Neuronal stem cell (in vitro differentiated cells): ENCODE results near the gene FOXL3.

ENCODE experiments used
- DNase-seq: peaks from one replicate; pipeline ENCODE4 v3.0.0-alpha.2; 2013; ENCODE audit warnings: low spot score
- H2AFZ ChIP-seq: one replicate; pipeline ENCODE4 v1.6.1; 2013; ENCODE audit warnings: mild to moderate bottlenecking, low read length, inconsistent platforms
- H2AK5ac ChIP-seq: 2 replicates; pipeline ENCODE4 v1.6.1; 2013; ENCODE audit warnings: low read depth, mild to moderate bottlenecking, inconsistent platforms, low read length, moderate library complexity, mixed read lengths
- H2BK120ac ChIP-seq: 2 replicates; pipeline ENCODE4 v1.6.1; 2013; ENCODE audit warnings: low read depth, mild to moderate bottlenecking, inconsistent platforms, low read length, moderate library complexity, mixed read lengths
- H2BK12ac ChIP-seq: one replicate; pipeline ENCODE4 v1.6.1; 2013; ENCODE audit warnings: low read length, inconsistent platforms
- H2BK15ac ChIP-seq: 2 replicates; pipeline ENCODE4 v1.6.1; 2013; ENCODE audit warnings: mild to moderate bottlenecking, low read length, inconsistent platforms, mixed read lengths
- H2BK5ac ChIP-seq: one replicate; pipeline ENCODE4 v1.6.1; 2013; ENCODE audit warnings: inconsistent platforms, mild to moderate bottlenecking, low read length, moderate library complexity
- H3K14ac ChIP-seq: one replicate; pipeline ENCODE4 v1.6.1; 2013; ENCODE audit warnings: low read length, inconsistent platforms
- H3K18ac ChIP-seq: 2 replicates; pipeline ENCODE4 v1.6.1; 2013; ENCODE audit warnings: low read length, inconsistent platforms
- H3K23ac ChIP-seq: 2 replicates; pipeline ENCODE4 v1.6.1; 2013; ENCODE audit warnings: low read depth, mild to moderate bottlenecking, mixed read lengths, low read length, inconsistent platforms; ENCODE audit not compliant: poor library complexity
- H3K27ac ChIP-seq: replicated peaks from 3 replicates; pipeline ENCODE4 v1.5.1; 2013; ENCODE audit warnings: low read length, inconsistent platforms
- H3K27me3 ChIP-seq, 3 experiments: 2 replicates each; pipeline ENCODE4 v1.6.1; 2013; ENCODE audit warnings: low read length in 3 of 3, mild to moderate bottlenecking in 2 of 3, inconsistent platforms in 1 of 3, low read depth in 1 of 3, mixed read lengths in 1 of 3, moderate library complexity in 1 of 3; ENCODE audit not compliant: control insufficient read depth in 3 of 3, insufficient read depth in 3 of 3
- H3K36me3 ChIP-seq, 2 donors: replicated peaks in 1 of 2; 2 replicates each; pipeline ENCODE4 v1.6.1; 2013; ENCODE audit warnings: low read length in 2 of 2; ENCODE audit not compliant: control insufficient read depth in 2 of 2, insufficient read depth in 2 of 2
- H3K4ac ChIP-seq: 2 replicates; pipeline ENCODE4 v1.6.1; 2013; ENCODE audit warnings: inconsistent platforms, mild to moderate bottlenecking, low read length, moderate library complexity
- H3K4me1 ChIP-seq, 2 donors: 1 replicate in 1 of 2; 2 replicates in 1 of 2; pipeline ENCODE4 v1.6.1; 2013; ENCODE audit warnings: low read length in 2 of 2, low read depth in 1 of 2; ENCODE audit not compliant: control insufficient read depth in 2 of 2, insufficient read depth in 1 of 2
- H3K4me2 ChIP-seq: one replicate; pipeline ENCODE4 v1.6.1; 2013; ENCODE audit warnings: mild to moderate bottlenecking, low read length, inconsistent platforms; ENCODE audit not compliant: insufficient read depth, poor library complexity, severe bottlenecking
- H3K4me3 ChIP-seq, 2 donors: 2 replicates each; pipeline ENCODE4 v1.5.1; 2013; ENCODE audit warnings: low read length in 2 of 2, mild to moderate bottlenecking in 2 of 2, inconsistent platforms in 1 of 2, moderate library complexity in 1 of 2
- H3K79me1 ChIP-seq: one replicate; pipeline ENCODE4 v1.6.1; 2013; ENCODE audit warnings: low read depth, mild to moderate bottlenecking, inconsistent platforms, low read length, moderate library complexity
- H3K9ac ChIP-seq: one replicate; pipeline ENCODE4 v1.6.1; 2013; ENCODE audit warnings: mild to moderate bottlenecking, low read depth, low read length, inconsistent platforms; ENCODE audit not compliant: poor library complexity
- H3K9me3 ChIP-seq, 2 donors: replicated peaks in 1 of 2; 2 replicates each; pipeline versions ENCODE3 to v1.6.1; 2013; ENCODE audit warnings: low read length in 2 of 2, mild to moderate bottlenecking in 2 of 2, inconsistent platforms in 1 of 2, low read depth in 1 of 2, mixed read lengths in 1 of 2, moderate library complexity in 1 of 2; ENCODE audit not compliant: control insufficient read depth in 2 of 2, insufficient read depth in 1 of 2
- H4K8ac ChIP-seq: one replicate; pipeline ENCODE4 v1.6.1; 2013; ENCODE audit warnings: low read depth, mild to moderate bottlenecking, inconsistent platforms, low read length, moderate library complexity
- H4K91ac ChIP-seq: one replicate; pipeline ENCODE4 v1.6.1; 2013; ENCODE audit warnings: low read length, low read depth, mild to moderate bottlenecking, inconsistent platforms; ENCODE audit not compliant: poor library complexity
- WGBS, 2 donors: extraction: QIAGEN DNeasy Blood & Tissue Kit; methylation state at CpG; one replicate each; pipeline ENCODE4 v1.1.7; 2013; ENCODE audit warnings: missing lambda C conversion rate in 2 of 2, mixed read lengths in 1 of 2; ENCODE audit not compliant: insufficient read length in 2 of 2, insufficient replicate concordance in 1 of 2; ENCODE audit errors: extremely low coverage in 2 of 2; 5-methylcytosine and 5-hydroxymethylcytosine counted together

FOXL3 gene

DNA sequence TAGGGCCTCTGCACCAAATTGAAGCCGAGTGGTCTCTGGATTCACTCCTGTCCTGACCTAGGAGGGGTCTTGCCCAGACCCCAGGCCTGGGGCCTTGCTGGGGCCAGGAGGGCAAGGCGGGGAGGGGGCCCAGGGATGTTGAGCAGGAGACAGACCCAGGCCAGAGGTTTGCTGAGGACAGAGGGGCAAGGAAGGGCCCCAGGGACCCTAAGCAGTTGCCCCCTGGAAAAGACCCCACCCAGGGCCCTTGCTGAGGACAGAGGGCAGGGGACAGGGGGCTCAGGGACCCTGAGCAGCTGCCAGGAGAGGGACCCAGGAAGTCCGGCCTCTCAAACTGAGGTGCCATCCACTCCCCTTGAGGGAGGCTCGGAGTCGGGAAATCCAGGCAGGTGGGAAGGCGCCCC is 32.7 kb downstream of the FOXL3 start:
- Histone ChIP-seq H3K36me3 (no peaks in the 10 kb centered on the region), H4K91ac (no peak overlapping the region), H2BK15ac (no peak overlapping the region), H3K14ac (no peak overlapping the region), H3K4me1 (peaks cover 0 to 1% of the 10 kb centered on the region in 2 donors), H3K9ac (no peak overlapping the region), H3K79me1 (no peaks in the 10 kb centered on the region), H3K4me3 (no peak overlapping the region), H3K27me3 (peaks cover 0 to 33% (median 9%) of the 10 kb centered on the region in 3 experiments), H2AK5ac (peak overlapping the region; percentile 27), H3K9me3 (peaks cover 0 to 9% of the 10 kb centered on the region in 2 donors), H2BK120ac (no peak overlapping the region), H4K8ac (no peak overlapping the region), H2AFZ (peak overlapping the region; percentile 53), H3K4me2 (no peak overlapping the region), H2BK5ac (no peak overlapping the region), H2BK12ac (no peak overlapping the region), H3K23ac (no peak overlapping the region), H3K27ac (no peak overlapping the region), H3K4ac (no peak overlapping the region), H3K18ac (peak overlapping the region; percentile 94)
- WGBS, 2 donors: no CpG with 5 or more reads among the region's 6 CpGs
- DNase-seq: no peak

DNA sequence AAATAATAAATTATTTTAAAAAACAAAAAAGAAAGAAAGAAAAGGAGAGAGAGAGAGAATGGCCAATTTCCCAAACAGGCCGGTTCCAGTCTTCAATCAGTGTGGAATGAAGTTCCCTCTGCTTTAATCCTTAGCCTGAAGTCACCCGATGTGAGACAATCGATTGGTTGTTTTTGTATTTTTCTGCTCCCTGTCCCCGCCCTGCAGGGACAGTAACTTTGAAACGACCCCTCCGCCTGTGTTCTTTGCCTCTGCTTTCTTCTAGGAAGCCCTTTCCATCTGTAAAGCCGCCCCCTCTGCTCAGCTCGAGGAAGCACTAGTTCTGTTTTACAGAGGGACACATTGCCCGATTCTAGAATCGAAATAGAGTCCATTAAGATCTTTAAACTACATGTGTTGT is 33.4 kb downstream of the FOXL3 start:
- H2BK12ac ChIP-seq: no peak overlapping the region
- H3K23ac ChIP-seq: no peak overlapping the region
- no peak overlapping the region for H2BK120ac ChIP-seq
- no peaks in the 10 kb centered on the region for H3K79me1 ChIP-seq
- H3K14ac ChIP-seq: no peak overlapping the region
- H3K18ac ChIP-seq: no peak overlapping the region
- DNase-seq: no peak
- H3K4me2 ChIP-seq: no peak overlapping the region
- no peak overlapping the region for H3K4me3 ChIP-seq
- H3K9ac ChIP-seq: no peak overlapping the region
- no peak overlapping the region for H2AK5ac ChIP-seq
- H2BK5ac ChIP-seq: no peak overlapping the region
- peaks cover 0 to 33% (median 9%) of the 10 kb centered on the region in 3 experiments for H3K27me3 ChIP-seq
- H3K4me1 ChIP-seq: peaks cover 0 to 1% of the 10 kb centered on the region in 2 donors
- H4K8ac ChIP-seq: no peak overlapping the region
- no peak overlapping the region for H3K4ac ChIP-seq
- WGBS, 2 donors: no CpG with 5 or more reads among the region's 10 CpGs
- no peak overlapping the region for H4K91ac ChIP-seq
- no peak overlapping the region for H3K27ac ChIP-seq
- H3K9me3 ChIP-seq: peaks cover 0 to 8% of the 10 kb centered on the region in 2 donors
- no peak overlapping the region for H2BK15ac ChIP-seq
- no peaks in the 10 kb centered on the region for H3K36me3 ChIP-seq
- H2AFZ ChIP-seq: no peak overlapping the region

DNA sequence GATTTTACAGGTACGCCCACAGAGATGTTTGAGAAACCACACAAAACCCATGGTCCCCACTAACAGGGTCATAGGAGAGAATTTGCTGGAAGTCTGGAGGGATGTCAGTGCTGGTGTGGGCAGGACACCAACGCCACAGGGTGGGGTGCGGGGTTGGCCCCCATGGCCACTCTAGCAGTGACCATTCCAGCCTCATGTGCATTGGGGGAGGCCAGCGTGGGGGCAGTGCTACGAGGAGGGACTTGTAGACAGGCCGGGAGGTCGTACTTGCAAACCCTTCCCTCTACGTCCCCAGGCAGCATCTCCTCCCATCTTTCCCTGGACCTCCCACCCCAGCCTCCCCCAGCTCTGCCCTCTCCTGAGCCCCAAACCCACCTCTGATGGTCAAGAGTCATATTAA is 34.0 kb downstream of the FOXL3 start:
- H2BK5ac ChIP-seq: no peak overlapping the region
- no peak overlapping the region for H3K4me2 ChIP-seq
- H2AFZ ChIP-seq: no peak overlapping the region
- no peak overlapping the region for H2BK15ac ChIP-seq
- H3K4me3 ChIP-seq: no peak overlapping the region
- DNase-seq: no peak
- peak overlapping the region; percentile 35 for H3K23ac ChIP-seq
- H3K14ac ChIP-seq: peak overlapping the region; percentile 92
- H3K4ac ChIP-seq: no peak overlapping the region
- H3K4me1 ChIP-seq: peaks cover 0 to 1% of the 10 kb centered on the region in 2 donors
- peaks cover 0 to 8% of the 10 kb centered on the region in 2 donors for H3K9me3 ChIP-seq
- no peak overlapping the region for H2BK12ac ChIP-seq
- H4K8ac ChIP-seq: no peak overlapping the region
- H3K27me3 ChIP-seq: peaks cover 0 to 33% (median 9%) of the 10 kb centered on the region in 3 experiments
- no peak overlapping the region for H2AK5ac ChIP-seq
- no peak overlapping the region for H4K91ac ChIP-seq
- H3K36me3 ChIP-seq: no peaks in the 10 kb centered on the region
- no peak overlapping the region for H3K9ac ChIP-seq
- H3K27ac ChIP-seq: no peak overlapping the region
- H2BK120ac ChIP-seq: no peak overlapping the region
- peak overlapping the region; percentile 84 for H3K18ac ChIP-seq
- WGBS, 2 donors: no CpG with 5 or more reads among the region's 8 CpGs
- H3K79me1 ChIP-seq: no peaks in the 10 kb centered on the region

DNA sequence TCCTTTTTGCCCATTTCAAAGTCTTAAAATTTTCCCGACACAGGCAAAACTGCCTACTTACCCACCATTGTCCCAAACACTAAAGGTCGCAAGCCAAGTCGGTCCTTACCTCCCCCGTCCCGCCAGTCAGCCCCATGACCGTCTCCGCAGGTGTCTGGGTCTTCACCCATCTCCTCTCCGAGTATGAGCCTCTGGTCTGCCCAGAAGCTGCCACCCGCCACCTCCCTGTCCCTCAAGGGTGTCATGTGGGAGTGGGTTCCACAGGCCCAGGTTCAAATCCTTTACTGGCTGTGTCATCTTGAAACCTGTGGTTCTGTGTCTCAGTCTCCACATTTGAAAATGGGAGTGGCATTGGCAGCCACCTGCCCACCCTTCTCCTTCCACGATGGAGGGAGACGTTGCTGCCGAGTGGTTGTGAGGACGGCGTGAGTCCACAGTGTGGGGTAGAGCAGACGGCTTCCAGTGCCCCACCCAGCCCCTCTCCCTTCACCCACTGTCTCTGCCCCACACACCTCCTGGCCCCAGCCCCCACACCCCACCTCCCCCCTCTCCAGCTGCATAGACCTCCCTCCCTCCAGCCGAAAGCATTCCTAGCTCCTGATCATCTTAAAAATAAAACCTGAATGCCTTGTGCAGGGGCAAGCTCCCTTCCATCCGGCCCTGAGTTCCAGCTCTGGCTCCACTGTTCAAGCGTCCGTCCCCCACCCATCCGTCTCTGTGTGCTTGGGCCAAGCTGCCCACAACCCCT is 35.3 kb downstream of the FOXL3 start:
- no CpG with 5 or more reads among the region's 20 CpGs for WGBS, 2 donors
- peak overlapping the region; percentile 63 for H3K14ac ChIP-seq
- no peak overlapping the region for H3K27ac ChIP-seq
- H3K36me3 ChIP-seq: no peaks in the 10 kb centered on the region
- no peak overlapping the region for H4K91ac ChIP-seq
- H3K4me3 ChIP-seq: no peak overlapping the region
- no peak overlapping the region for H3K4me2 ChIP-seq
- H2BK12ac ChIP-seq: no peak overlapping the region
- H3K23ac ChIP-seq: peak overlapping the region; percentile 69
- H3K4me1 ChIP-seq: peaks cover 0 to 1% of the 10 kb centered on the region in 2 donors
- no peak overlapping the region for H4K8ac ChIP-seq
- H2BK5ac ChIP-seq: no peak overlapping the region
- no peak overlapping the region for H2BK15ac ChIP-seq
- peak overlapping the region; percentile 30 for H3K9ac ChIP-seq
- H3K79me1 ChIP-seq: no peaks in the 10 kb centered on the region
- no peak overlapping the region for H3K4ac ChIP-seq
- H3K9me3 ChIP-seq: peaks cover 0 to 8% of the 10 kb centered on the region in 2 donors
- peak overlapping the region; percentile 86 for H2AK5ac ChIP-seq
- DNase-seq: no peak
- H3K27me3 ChIP-seq: peaks cover 0 to 36% (median 8%) of the 10 kb centered on the region in 3 experiments
- no peak overlapping the region for H2BK120ac ChIP-seq
- peak overlapping the region; percentile 17 for H3K18ac ChIP-seq
- H2AFZ ChIP-seq: no peak overlapping the region
